Measurements from ENCODE around the gene TRMU.

TRMU gene

DNA sequence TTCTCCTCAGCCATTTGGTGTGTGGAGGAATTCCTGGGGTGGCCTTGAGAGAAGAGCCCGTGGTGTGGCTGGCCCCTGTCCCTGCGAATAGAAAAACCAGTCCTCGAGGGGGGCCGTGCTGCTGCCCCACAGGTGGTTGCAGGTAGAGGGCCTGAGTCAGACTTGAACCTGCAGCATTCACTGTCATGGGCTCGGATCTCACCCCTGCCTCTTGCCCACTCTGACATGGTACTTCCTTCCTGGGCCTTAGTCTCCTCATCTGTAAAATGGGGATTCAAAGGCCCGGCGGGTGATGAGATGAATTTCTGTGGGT is 19.4 kb downstream of the TRMU start:
- Mint-ChIP-seq H3K4me1 (ENCODE audit: low read depth) (peaks cover 5% of the 10 kb centered on the region), H3K9me3 (no peaks in the 10 kb centered on the region), H3K4me3 (no peak overlapping the region), H3K36me3 (ENCODE audit: low read depth) (peaks cover 55% of the 10 kb centered on the region), H3K27ac (no peak overlapping the region), H3K27me3 (no peaks in the 10 kb centered on the region)

DNA sequence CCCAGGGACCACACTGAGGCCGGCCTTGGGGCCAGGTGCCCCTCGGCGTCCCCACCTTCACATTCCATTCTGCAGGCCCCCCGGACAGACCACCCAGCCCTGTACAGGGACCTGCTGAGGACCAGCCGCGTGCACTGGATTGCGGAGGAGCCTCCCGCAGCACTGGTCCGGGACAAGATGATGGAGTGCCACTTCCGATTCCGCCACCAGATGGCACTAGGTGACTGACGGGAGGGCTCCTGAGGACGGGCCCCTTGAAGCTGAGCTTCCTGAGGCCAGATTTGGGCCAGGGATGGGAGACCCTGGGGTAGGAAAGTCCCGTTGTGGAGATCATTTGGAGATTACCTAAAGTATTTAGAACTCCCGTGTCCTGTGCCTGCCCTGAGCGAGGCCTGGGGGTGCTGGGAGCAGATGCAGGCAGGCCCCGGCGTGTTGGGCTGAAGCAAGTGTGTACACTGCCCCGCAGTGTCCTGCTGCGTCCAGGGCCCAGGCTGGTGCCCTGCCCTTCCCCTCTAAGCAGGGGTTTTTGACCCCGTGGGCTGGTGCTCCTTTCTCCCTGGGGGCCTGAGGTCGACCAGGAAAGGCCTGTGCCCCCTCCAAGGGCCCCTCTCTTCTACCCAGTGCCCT is 20.0 kb downstream of the TRMU start:
- H3K27me3 Mint-ChIP-seq = no peaks in the 10 kb centered on the region
- no peak overlapping the region for H3K27ac Mint-ChIP-seq
- peaks cover 50% of the 10 kb centered on the region for H3K36me3 Mint-ChIP-seq (ENCODE audit: low read depth)
- peaks cover 5% of the 10 kb centered on the region for H3K4me1 Mint-ChIP-seq (ENCODE audit: low read depth)
- H3K4me3 Mint-ChIP-seq = no peak overlapping the region
- H3K9me3 Mint-ChIP-seq = no peaks in the 10 kb centered on the region

GRCh38 chr22:46355996-46356471 is 20.5 kb downstream of the TRMU start:
- Mint-ChIP-seq H3K4me3 (no peak overlapping the region), H3K27ac (no peak overlapping the region), H3K4me1 (ENCODE audit: low read depth) (peaks cover 5% of the 10 kb centered on the region), H3K9me3 (no peaks in the 10 kb centered on the region), H3K36me3 (ENCODE audit: low read depth) (peaks cover 44% of the 10 kb centered on the region), H3K27me3 (no peaks in the 10 kb centered on the region)

DNA sequence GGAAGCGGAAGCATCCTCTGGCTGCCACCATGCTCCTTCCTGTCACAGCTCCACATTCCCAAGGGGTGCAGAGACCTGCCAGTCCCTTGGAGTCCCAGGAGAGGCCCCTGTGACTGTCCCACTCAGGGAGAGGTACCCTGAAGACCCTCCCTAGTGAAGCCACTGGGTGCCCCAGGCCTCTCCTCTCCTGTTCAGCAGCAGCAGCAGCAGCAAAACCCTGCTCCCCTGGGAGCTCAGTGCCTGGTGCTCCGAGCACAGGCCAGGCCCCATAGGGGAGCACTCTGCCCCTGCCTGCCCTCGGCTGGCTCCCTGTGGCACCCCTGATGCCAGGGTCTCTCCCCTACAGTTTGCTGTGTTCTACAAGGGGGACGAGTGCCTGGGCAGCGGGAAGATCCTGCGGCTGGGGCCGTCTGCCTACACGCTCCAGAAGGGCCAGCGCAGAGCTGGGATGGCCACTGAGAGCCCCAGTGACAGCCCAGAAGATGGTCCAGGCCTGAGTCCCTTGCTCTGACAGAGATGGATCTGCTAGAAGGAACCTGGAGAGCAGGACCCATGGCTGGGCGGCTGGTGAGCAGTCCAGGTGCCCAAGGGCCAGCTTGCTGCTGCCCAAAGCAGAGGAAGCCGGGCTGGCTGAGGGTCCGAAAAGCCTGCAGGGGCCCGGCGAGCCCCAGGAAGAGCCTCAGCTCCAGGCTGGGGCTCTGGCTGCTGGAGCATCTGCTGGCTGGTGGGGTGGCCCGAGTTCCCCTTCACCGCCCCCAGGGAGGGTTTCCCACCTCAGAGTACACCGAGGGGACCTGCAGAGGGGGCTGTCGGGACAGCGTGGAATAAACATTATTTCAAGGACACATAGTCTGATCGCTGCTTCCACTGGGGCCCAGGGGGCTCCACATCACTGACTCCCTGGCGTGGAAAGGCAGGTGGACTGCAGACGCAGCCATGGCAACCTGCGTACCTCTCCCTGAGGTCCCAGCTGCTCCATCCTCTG is 21.3 kb downstream of the TRMU start:
- H3K36me3 Mint-ChIP-seq (ENCODE audit: low read depth) = peaks cover 38% of the 10 kb centered on the region
- H3K27me3 Mint-ChIP-seq = no peaks in the 10 kb centered on the region
- H3K9me3 Mint-ChIP-seq = no peaks in the 10 kb centered on the region

GRCh38 chr22:46357711-46358520 is 22.4 kb downstream of the TRMU start:
- Mint-ChIP-seq H3K36me3 (ENCODE audit: low read depth) (peaks cover 28% of the 10 kb centered on the region), H3K9me3 (no peaks in the 10 kb centered on the region), H3K4me3 (no peak overlapping the region), H3K27me3 (no peaks in the 10 kb centered on the region), H3K27ac (no peak overlapping the region), H3K4me1 (ENCODE audit: low read depth) (peaks cover under 1% of the 10 kb centered on the region)

More for the DNA sequence above, 21.3 kb downstream of the TRMU start:
- no peak overlapping the region for H3K27ac Mint-ChIP-seq
- H3K4me3 Mint-ChIP-seq = no peak overlapping the region
- peaks cover 5% of the 10 kb centered on the region for H3K4me1 Mint-ChIP-seq (ENCODE audit: low read depth)

- Mint-ChIP-seq H3K4me1 (ENCODE audit: low read depth) (no peaks in the 10 kb centered on the region), H3K36me3 (ENCODE audit: low read depth) (peaks cover 24% of the 10 kb centered on the region), H3K27ac (no peak overlapping the region), H3K4me3 (no peak overlapping the region), H3K27me3 (no peaks in the 10 kb centered on the region), H3K9me3 (no peaks in the 10 kb centered on the region)
Observed at GRCh38 chr22:46358766-46359165, 23.3 kb downstream of the TRMU start.

GRCh38 chr22:46359362-46359761 is 23.8 kb downstream of the TRMU start:
- Mint-ChIP-seq H3K4me3 (no peak overlapping the region), H3K36me3 (ENCODE audit: low read depth) (peaks cover 20% of the 10 kb centered on the region), H3K4me1 (ENCODE audit: low read depth) (no peaks in the 10 kb centered on the region), H3K27ac (no peak overlapping the region), H3K27me3 (no peaks in the 10 kb centered on the region), H3K9me3 (no peaks in the 10 kb centered on the region)

- H3K27ac Mint-ChIP-seq = no peak overlapping the region
- no peaks in the 10 kb centered on the region for H3K4me1 Mint-ChIP-seq (ENCODE audit: low read depth)
- H3K27me3 Mint-ChIP-seq = no peaks in the 10 kb centered on the region
- no peak overlapping the region for H3K4me3 Mint-ChIP-seq
- H3K36me3 Mint-ChIP-seq (ENCODE audit: low read depth) = peaks cover 20% of the 10 kb centered on the region
- no peaks in the 10 kb centered on the region for H3K9me3 Mint-ChIP-seq
Observed at GRCh38 chr22:46360097-46360496, 24.6 kb downstream of the TRMU start.

DNA sequence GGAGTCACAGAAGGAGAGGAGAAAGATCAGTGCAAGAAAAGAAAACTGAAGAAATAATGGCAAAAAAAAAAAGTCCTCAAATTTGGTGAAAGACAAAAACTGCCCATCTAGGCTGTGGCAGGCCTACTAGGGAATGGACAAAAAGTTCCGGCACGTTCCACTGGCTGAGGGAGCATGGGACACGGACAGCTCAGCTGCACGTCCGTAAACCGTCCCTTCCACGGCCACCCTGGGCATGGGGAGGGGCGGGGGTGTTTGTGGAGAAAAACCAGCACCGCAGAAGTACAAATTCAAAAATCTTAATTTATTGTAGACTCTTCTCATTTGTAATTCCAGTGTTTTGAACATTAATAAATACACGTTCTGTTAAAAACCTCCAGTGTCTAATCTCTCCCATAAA is 25.4 kb downstream of the TRMU start:
- Mint-ChIP-seq H3K4me3 (no peak overlapping the region), H3K4me1 (ENCODE audit: low read depth) (no peaks in the 10 kb centered on the region), H3K9me3 (no peaks in the 10 kb centered on the region), H3K27me3 (no peaks in the 10 kb centered on the region), H3K36me3 (ENCODE audit: low read depth) (peaks cover 15% of the 10 kb centered on the region), H3K27ac (no peak overlapping the region)

DNA sequence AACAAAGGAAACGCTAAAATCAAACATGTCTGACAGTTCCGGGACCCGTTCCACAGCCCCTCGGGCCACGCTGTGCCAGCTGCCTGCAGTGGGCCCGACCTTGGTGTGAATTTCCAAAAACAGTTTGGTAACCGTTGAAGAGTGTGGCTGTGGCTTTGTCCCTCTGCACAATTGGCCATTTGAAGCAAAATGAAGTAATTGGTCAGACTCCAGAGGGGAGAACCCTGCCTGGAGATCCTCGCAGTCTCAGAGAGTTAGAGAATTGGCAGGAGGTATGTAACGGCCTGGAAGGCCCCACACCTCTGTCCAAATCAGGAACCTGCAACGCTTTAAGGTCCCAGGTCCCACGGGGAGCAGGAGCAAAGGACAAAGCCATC is 26.3 kb downstream of the TRMU start:
- Mint-ChIP-seq H3K4me1 (ENCODE audit: low read depth) (no peaks in the 10 kb centered on the region), H3K27me3 (no peaks in the 10 kb centered on the region), H3K36me3 (ENCODE audit: low read depth) (peaks cover 15% of the 10 kb centered on the region), H3K4me3 (no peak overlapping the region), H3K9me3 (no peaks in the 10 kb centered on the region), H3K27ac (peak overlapping the region; percentile 49)

DNA sequence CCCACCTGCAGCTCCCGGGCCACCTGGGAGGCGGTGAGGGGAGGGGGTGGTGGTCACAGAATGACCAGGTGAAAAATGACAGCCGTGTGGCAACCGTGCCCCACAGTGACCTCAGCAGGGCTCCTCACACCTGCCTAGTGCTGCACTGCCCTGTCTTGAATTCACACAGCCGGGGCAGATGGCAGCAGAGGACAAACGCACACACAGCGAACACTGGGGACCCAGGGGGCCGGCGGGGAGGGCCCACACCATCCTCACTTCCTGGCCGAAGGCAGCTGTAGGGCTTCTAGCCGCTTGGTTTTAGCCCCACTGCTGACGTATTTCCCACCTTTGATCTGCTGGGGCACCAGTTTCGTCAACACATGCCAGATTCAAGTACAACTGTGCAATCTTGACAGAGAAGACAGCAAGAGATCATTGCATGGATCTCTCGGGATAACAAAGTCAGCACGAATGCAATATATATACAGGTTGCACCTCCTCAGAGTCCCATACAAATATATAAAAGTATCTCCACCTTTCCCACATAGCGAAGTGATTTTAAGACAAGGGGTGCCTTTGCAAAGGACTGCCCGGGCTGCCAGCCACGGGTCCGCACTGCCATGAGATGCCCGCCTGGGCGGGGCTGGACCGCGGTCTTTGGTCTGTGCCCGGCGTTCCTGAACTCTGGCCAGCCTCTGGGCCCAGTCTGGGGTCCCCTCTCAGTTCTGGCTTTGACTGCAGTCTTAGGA is 26.9 kb downstream of the TRMU start:
- H3K36me3 Mint-ChIP-seq (ENCODE audit: low read depth) = peaks cover 13% of the 10 kb centered on the region
- H3K9me3 Mint-ChIP-seq = no peaks in the 10 kb centered on the region
- no peaks in the 10 kb centered on the region for H3K27me3 Mint-ChIP-seq
- no peak overlapping the region for H3K4me3 Mint-ChIP-seq
- H3K27ac Mint-ChIP-seq = no peak overlapping the region
- H3K4me1 Mint-ChIP-seq (ENCODE audit: low read depth) = no peaks in the 10 kb centered on the region

DNA sequence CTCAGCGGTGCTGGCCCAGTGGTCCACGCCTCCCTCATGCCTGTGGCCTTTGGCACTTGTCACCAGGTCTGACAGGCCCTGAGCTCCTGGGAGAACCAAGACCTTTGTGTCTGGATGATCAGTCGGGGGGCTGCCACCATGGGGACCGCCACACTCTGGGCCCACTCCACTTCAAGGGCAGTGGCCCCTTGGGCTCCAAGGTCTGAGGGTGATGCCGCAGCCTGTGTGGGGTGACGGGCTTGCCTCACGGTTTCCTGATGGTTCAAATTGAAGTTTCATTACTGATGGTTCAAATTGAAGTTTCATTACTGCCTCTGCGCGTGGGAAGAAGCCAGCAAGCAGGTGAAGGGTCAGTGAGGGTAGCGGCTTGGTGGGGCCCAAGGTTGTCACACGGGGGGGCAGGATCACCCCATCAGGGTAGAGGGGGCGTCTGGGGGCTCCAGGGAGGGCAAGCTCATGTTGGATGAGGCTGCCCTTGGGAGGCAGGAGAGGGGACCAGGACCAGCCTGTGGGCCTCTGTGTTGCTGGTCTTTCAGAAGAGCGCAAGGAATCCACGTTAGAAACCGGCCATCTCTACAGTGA is 27.5 kb downstream of the TRMU start:
- no peaks in the 10 kb centered on the region for H3K4me1 Mint-ChIP-seq (ENCODE audit: low read depth)
- no peak overlapping the region for H3K4me3 Mint-ChIP-seq
- H3K27ac Mint-ChIP-seq = no peak overlapping the region
- H3K9me3 Mint-ChIP-seq = no peaks in the 10 kb centered on the region
- H3K27me3 Mint-ChIP-seq = no peaks in the 10 kb centered on the region
- H3K36me3 Mint-ChIP-seq (ENCODE audit: low read depth) = peaks cover 11% of the 10 kb centered on the region

GRCh38 chr22:46363611-46364321 is 28.3 kb downstream of the TRMU start:
- Mint-ChIP-seq H3K27ac (no peak overlapping the region), H3K27me3 (no peaks in the 10 kb centered on the region), H3K36me3 (ENCODE audit: low read depth) (peaks cover 9% of the 10 kb centered on the region)

More at GRCh38 chr22:46363611-46364321, 28.3 kb downstream of the TRMU start:
- Mint-ChIP-seq H3K4me1 (ENCODE audit: low read depth) (no peaks in the 10 kb centered on the region), H3K9me3 (no peaks in the 10 kb centered on the region), H3K4me3 (no peak overlapping the region)

Data from stimulated activated naive CD8-positive, alpha-beta T cell treated with anti-CD3 and anti-CD28 coated beads, Interleukin-15, Interleukin-2, amounts not matched to agents 100 ng/mL and 50 ng/mL, for 24 hours (primary cell).